Measurements from ENCODE around the gene MIAT.

Gene MIAT

DNA sequence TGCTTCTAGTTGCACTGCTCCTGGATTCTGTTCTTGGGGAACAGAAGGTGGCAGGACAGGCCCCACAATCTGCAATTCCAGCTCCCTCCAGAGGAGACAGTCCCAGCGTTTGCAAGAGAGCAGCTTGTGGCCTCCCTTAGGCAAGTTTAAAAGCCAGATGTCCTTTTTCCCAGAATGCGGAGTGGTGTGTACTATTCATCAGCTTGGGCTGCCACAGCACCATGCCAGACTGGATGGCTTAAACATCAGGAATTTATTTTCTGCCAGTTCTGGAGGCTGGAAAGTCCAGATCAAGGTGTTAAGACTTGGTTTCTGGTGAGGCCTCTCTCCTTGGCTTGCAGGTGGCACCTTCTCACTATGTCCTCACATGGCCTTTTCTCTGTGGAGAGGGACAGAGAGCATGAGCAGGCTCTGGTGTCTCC, 11.7 kb downstream of the MIAT start:
- no peak for DNase-seq (ENCODE audit: low read depth in 2 of 2)

DNA sequence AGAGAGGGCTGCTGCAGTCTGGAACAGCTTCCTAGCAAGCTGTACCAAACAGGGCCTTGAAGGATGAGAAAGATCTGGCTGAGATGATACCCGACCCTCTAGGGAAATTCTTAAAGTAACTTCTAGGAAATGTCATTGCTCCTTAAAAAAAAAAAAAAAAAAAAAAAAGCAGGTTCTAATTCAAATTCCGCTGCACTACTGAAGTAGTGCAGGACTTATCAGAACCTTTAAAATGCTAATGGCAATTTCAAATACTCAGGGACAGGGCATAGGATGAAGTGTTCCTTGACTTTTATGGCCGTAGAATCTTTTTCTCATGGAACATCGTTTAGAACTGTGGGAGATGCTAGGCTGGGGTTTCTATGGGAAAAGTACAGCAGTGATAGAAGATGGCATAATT, 13.1 kb downstream of the MIAT start:
- DNase-seq (ENCODE audit: low read depth in 2 of 2), result no peak

DNA sequence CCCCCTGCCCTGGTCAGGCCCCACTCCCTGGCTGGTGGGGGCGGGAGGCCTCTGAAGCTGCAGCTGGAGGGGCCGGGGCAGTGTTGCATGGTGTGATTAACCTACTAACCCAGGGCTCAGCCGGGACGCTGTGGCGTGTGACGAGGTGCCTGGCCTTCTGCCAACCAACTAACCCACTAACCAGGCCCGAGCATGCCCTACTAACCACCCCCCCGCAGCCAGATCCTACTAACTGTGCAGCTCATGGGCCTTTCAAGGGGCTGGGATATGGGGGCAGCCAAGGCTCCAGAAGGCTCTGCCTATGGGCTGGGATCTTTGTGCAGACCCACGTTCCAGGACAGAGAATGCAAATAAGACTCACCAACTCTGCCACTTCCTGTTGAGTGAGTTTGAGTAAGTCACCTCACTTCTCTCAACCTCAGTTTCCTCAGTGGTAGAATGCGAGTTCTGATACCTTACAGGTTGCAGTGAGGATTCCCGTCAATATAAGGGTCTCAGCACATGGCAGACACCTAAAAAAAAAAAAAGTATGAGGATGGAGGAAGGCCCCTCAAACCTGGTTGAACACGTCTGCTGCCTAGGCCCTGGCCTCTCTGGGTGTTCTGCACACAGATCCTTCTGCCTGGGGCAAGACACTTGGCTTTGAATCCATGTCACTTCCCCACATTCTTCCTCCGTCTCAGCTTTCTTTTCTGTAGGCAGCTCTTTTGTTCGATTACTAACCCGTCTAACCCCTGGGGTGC, 14.1 kb downstream of the MIAT start:
- peak; percentile 49 to 53 for DNase-seq (ENCODE audit: low read depth in 2 of 2)

DNA sequence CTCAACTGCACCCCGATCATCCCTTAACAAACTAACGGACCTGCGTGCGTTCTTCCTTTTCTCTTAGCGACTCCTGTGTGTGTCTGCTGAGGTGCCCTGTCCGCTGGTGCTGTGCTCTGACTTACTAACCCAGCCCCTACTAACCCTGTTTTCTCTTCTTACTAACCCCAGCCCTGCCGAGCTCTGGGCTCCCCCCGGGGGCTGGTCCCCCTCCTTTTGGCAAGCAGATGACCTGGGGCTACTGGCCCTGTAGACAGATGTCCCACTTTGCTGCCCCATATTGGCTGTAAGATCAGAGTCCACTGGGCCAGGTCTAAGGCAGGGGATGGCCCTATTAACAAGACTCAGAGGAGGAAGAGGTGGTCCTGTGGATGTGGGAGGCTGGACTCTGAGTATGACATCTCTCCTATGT, 14.7 kb downstream of the MIAT start:
- DNase-seq (ENCODE audit: low read depth in 2 of 2), result no peak

- peak; percentile 88 for DNase-seq (ENCODE audit: low read depth in 2 of 2)
Observed at GRCh38 chr22:26672590-26673468, 15.4 kb downstream of the MIAT start.

DNA sequence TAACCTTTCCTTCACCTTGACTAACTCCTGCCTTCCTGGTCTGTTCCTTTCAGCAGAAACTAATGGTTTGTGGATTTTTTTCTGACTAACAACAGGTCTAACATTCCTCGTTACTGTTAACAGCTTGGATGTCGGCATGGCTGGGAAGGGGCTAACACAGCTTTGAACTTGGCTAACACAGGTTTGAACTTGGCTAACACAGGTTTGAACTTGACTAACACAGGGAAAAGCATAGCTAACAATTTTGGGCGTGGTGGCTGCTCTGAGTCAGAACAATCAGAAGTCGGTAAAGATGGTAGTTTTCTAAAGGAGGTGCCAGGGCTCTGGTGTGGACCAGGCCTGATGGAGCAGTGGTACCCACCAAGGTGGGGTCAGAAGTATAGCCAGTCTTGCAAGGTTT, 16.1 kb downstream of the MIAT start:
- DNase-seq (ENCODE audit: low read depth in 2 of 2), result no peak

DNA sequence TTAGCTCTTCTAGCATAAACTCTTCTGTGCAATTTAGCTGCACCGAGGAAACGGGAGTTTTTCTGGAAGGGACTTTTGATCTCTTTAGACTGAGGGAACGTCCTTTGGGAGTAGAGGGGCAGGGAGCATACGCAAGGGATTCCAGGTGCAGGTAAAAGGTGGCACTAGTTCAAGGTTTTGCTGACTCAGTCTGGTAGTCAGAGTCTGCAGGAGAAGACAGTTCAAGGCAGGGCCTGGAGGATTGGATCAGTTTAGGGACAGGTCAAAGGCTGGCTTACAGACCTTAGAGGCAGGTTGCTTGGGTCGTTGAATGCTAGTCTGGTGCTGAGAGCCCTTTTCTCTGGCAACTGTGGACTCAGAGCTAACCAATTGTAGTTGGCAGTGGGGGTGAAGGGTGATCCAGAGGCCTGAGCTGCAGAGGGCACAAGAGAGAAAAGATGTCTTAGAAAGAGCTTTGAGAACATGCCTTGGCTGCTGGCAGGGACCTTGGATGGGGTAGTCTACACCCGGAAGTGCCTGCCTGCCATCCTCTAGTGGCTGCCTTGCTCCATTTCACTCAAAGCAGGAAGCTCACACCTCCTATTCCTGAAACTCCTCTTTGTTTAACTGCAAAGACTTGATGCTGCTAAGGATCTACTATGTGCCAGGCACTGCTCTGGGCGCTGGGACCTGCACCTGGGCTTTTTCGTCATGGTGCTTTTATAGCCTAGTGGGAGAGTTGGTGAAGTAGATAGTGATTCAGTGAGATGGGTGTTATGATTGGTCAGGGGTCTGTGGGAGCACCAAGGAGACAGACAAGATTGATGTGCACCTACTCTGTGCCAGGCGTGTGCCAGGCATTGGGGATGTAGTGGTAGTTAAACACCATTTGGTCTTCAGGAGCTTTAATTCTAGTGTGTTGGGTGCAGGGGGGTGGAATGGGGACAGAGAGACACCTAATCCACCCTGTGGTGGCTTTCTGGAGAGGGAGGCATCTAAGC, 17.1 kb downstream of the MIAT start:
- DNase-seq (ENCODE audit: low read depth in 2 of 2), result no peak

DNA sequence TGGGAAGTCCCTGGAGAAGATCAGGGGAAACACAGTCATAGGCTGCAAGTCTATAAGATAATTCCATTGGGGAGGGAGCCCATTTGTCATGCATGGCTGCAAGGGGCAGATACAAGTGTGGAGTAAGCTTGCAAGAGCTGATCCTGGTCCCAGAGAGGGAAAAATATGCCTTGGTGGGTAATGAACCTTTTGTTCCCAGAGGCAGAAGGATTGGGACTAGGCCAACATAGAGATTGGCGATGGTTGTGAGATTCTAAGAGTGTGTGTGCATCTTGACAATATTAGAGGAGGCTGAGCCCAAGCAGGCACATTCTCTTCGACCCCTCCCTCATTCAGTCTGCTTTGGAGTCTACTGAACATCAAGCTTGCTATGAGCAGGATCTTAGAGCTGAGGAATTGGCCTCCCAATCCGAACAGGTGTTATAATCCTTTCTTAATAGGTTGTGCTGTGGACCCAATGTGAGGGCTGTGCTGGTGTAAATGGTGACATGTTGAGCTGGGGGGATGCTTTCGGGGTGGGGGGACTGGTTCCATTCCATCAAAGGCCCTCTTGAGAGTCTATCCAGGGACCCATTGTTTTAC, 18.4 kb downstream of the MIAT start:
- DNase-seq (ENCODE audit: low read depth in 2 of 2), result no peak

DNA sequence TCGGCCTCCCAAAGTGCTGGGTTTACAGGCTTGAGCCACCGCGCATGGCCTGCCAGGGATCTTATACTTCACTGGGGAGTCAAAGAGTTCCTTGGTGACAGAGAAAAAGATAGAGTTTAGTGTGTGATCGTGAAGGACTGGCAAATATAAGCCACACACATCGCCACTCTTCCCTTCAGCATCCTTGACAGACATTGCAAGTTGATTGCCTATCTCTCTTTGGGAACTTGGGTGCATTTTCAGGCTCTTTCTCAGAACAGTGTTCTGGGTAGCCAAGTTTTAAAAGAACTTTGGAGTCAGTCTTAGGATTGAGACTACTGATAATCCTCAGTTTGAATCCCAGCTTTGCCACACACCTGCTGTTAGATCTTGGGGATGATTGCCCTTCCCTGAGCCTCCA, 19.8 kb downstream of the MIAT start:
- no peak for DNase-seq (ENCODE audit: low read depth in 2 of 2)

GRCh38 chr22:26679003-26679629, 21.7 kb downstream of the MIAT start:
- DNase-seq (ENCODE audit: low read depth in 2 of 2), result peak; percentile 55 to 63

DNA sequence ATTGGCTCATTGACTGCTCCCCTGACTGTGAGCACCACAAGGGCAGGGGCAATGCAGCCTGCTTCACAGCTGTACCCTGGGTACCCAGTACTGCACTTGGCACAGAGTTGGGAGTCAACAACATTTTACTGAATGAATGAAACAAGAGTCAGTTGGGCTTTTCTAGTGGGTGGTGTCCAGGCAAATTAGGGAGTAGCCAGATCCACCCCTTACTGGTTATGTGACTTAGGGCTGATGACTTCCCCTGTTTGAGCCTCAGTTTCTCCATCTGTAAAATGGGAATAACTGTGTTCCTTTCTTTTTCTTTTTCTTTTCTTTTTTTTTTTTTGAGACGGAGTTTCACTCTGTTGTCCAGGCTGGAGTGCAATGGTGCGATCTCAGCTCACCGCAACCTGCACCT, 23.1 kb downstream of the MIAT start:
- DNase-seq (ENCODE audit: low read depth in 2 of 2), result no peak

- DNase-seq (ENCODE audit: low read depth in 2 of 2), result no peak
Observed at GRCh38 chr22:26681395-26681821, 24.0 kb downstream of the MIAT start.

DNA sequence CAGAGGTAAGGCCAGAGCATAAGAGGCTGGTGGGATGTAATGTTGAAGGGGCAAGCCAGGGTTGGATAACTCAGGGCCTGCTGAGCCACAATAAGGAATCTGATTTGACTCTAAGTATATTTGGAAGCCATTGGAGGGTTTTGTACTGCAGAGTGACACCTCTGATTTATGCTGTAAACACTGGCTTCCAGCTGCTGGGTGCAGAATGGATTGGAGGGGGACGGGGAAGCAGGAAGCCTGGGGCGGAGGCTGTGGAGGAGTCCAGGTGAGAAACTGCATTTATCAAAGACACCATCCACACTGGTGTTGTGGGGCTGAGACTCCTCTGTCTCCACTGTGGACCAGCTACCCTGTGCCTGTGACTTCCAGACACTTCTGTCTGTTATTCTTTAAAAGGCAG, 26.8 kb downstream of the MIAT start:
- DNase-seq (ENCODE audit: low read depth in 2 of 2), result no peak

GRCh38 chr22:26685601-26686000, 28.2 kb downstream of the MIAT start:
- no peak for DNase-seq (ENCODE audit: low read depth in 2 of 2)

- DNase-seq (ENCODE audit: low read depth in 2 of 2), result no peak
Observed at GRCh38 chr22:26687439-26687838, 30.1 kb downstream of the MIAT start.

DNA sequence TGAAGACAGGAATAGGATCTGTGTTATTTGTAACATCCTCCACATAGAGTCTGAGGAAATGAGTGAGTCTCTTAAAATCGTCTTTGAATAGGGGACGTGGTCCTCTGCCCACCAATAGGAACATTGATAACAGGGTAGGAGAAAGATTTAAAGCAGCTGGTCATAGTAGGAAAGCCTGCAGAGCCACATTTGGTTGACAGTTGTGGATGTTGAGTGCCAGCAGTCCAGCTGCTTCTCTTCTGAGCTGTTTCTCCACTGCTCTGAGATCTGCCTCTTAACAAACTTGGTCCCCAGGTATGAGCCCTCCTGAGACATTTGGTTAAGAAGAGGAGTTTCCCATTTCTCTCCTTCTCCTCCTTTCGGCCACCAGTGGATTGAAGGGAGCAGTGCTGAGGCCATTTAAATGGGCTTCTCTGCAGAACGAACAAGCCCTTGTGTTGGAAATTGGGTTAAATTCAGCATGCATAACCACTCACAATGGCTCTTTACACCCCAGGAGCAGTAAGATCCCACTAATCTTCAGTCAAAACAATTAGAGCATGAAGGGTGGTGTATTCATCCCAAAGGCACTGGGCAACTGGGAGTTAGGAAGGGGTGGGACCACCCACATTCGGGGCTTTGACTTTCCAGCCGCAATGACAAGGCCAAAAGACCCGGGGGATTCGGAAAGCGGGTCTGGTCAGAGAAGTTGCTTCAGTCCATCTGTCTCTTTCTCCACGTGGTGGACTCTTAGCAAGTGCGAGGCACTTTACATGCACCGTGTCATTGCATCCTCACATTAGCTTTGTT, 32.3 kb downstream of the MIAT start:
- DNase-seq (ENCODE audit: low read depth in 2 of 2), result no peak

- DNase-seq (ENCODE audit: low read depth in 2 of 2), result no peak
Observed at GRCh38 chr22:26690654-26691376, 33.4 kb downstream of the MIAT start.

GRCh38 chr22:26691377-26691716, 34.0 kb downstream of the MIAT start:
- DNase-seq (ENCODE audit: low read depth in 2 of 2), result no peak

GRCh38 chr22:26692215-26692614, 34.8 kb downstream of the MIAT start:
- DNase-seq (ENCODE audit: low read depth in 2 of 2), result no peak

DNA sequence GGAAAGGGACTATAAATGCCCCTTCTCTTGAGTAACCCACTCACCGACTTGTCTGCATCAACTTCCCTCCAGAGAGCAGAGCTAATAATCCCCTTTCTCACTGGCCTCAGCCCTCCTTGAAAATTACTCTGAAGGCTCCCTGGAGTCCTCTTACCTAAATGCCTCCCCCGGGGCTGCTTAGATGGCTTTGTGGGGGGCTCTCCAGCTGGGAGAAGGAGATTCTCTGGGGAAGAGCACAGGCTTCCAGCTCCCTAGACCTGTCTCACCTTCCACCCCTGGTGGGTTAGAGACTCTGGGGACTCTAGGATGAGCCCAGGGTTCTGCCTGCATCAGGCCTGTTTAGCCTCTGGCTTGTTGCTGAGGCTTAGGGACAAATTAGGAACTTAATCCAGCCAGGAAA, 39.8 kb downstream of the MIAT start:
- DNase-seq (ENCODE audit: low read depth in 2 of 2), result no peak
